Skeletal muscle satellite cell (primary cell): ENCODE measurements around the gene GAK. TPM values are rescaled to one million over a fixed set of nuclear protein-coding genes. Genes with fewer than 3 reads are reported as not detected.
"Not testable (repeated sequence)": the region's sequence is repeated elsewhere in the genome, so short reads cannot be mapped to it uniquely, and the experiment has no call there.

Source experiments
- H3K27me3 ChIP-seq: 2 replicates; pipeline ENCODE4 v1.7.0; 2013; ENCODE audit warnings: low read length; ENCODE audit not compliant: control insufficient read depth, insufficient read depth
- H3K36me3 ChIP-seq: 2 replicates; pipeline ENCODE4 v1.7.0; 2013; ENCODE audit warnings: mild to moderate bottlenecking, control low read depth, low read length; ENCODE audit not compliant: insufficient read depth
- H3K4me1 ChIP-seq: 2 replicates; pipeline ENCODE4 v1.7.0; 2013; ENCODE audit warnings: low read length; ENCODE audit not compliant: control insufficient read depth, insufficient read depth
- H3K4me2 ChIP-seq: 2 replicates; pipeline ENCODE4 v1.7.0; 2013; ENCODE audit warnings: mild to moderate bottlenecking, low read length
- H3K4me3 ChIP-seq: 2 replicates; pipeline ENCODE4 v1.7.0; 2013; ENCODE audit warnings: low read length
- H3K9ac ChIP-seq: 2 replicates; pipeline ENCODE4 v1.7.0; 2013; ENCODE audit warnings: mild to moderate bottlenecking, low read depth, low read length, moderate library complexity
- H3K9me3 ChIP-seq: replicated peaks from 2 replicates; pipeline ENCODE4 v1.7.0; 2013; ENCODE audit warnings: mild to moderate bottlenecking, control low read depth, low read length
- total RNA-seq: library from RNA; depleted of rRNA; stranded (reverse); fragments of >200 nt; gene quantifications from 2 replicates; pipeline ENCODE4 v1.2.3, GENCODE V29; 2012; rRNA removed

Gene GAK
- total RNA-seq = 55.0 and 55.9 TPM in 2 replicates

DNA sequence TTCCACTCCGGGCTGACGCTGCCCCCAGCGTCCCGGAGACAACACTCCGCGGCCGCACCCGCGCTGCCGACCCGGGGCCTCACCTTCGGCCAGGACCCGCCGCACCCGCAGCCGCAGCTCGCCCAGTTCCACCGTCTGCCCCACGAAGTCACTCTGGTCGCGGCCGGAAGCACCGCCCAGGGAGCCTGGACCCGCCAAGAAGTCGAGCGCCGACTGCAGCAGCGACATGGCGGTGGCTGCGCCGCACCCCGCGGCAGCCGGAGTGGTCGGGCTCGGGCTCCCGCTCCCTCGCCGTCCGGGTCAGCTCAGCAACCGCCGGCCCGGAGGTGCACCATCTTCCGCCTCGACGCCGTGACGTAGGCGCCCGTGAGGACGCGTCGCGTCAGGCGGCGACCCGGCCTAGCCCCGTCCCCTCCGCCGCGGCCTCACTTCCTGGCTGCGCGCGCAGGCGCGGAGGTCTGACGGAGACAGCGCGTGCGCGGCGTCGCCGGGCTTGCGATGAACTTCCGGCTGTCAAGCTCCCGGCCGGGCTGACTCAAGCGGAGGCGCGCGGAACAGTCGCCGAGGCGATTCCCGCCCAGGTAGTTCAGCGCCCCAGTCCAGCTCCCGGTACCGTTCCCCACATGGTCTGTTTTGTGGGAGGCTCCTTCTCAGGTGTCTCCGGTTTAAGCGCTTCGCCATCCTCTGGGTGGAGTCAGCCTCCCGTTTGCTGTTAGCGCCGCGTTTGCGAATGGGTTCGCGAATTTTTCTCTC lies at the start of gene GAK, which contains the start of gene TMEM175:
Gene GAK (minus strand): TSS at position 357 of the 753 bp plus-strand sequence. CDS start 129 bp downstream, at position 228.
Gene TMEM175 (plus strand): TSS at position 501 of the 753 bp plus-strand sequence. CDS start 15,280 bp downstream, outside the sequence.
- no peaks in the 10 kb centered on the region for H3K27me3 ChIP-seq
- H3K4me1 ChIP-seq = peaks cover 18% of the 10 kb centered on the region
- H3K9me3 ChIP-seq = no peaks in the 10 kb centered on the region
- H3K4me2 ChIP-seq = peak within 1 kb of the TSS; percentile 93
- H3K9ac ChIP-seq = peak within 1 kb of the TSS; percentile 99
- peak within 1 kb of the TSS; percentile 95 for H3K4me3 ChIP-seq
- H3K36me3 ChIP-seq = no peaks in the 10 kb centered on the region

DNA sequence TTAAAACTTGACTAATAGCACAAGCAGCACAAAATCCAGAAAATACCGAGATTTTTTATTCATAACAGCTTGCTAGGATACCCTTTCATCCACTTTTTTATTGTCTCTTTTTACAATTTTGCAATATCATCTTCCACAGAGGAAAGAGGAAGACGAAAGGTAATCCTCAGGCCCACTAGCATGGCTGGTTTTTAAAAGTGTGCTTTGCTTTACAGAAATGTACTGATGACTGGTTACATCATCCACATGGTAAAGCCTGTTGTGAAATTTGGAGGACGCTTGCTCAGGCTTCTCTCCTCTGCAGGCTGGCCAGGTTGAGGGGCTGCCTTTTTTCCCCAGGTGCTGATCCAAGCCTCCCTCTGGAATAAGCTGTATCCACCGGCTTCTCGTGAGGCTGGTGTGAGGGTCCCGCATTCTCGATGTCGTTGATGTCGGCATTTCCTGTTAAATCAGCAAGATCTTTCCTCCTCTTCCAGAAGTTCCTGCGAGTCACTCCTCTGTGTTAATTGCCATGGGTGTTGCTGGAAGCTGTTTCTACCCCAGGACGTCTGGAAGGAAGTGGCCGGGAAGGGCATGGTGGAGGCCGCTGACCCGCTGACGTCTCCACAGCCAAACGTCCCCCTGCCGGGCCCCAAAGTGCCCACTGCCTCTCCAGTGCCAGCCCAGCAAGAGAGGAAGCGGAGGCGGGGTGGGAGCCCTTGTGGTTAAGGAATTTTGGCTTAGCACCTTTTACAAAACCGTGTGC lies 47.0 kb upstream of the GAK start:
- H3K4me1 ChIP-seq = peaks cover 9% of the 10 kb centered on the region
- no peaks in the 10 kb centered on the region for H3K9me3 ChIP-seq
- no peak overlapping the region for H3K4me3 ChIP-seq
- H3K27me3 ChIP-seq = no peaks in the 10 kb centered on the region
- H3K9ac ChIP-seq = no peak overlapping the region
- no peaks in the 10 kb centered on the region for H3K36me3 ChIP-seq
- peak overlapping the region; percentile 34 for H3K4me2 ChIP-seq

DNA sequence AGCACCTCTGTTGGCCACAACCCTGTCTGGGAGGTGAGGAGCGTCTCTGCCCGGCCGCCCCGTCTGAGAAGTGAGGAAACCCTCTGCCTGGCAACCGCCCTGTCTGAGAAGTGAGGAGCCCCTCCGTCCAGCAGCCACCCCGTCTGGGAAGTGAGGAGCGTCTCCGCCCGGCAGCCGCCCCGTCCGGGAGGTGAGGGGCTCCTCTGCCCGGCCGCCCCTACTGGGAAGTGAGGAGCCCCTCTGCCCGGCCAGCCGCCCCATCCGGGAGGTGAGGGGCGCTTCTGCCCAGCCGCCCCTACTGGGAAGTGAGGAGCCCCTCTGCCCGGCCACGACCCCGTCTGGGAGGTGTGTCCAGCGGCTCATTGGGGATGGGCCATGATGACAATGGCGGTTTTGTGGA lies 43.9 kb upstream of the GAK start:
- H3K4me1 ChIP-seq = peaks cover 27% of the 10 kb centered on the region
- H3K9me3 ChIP-seq, H3K4me3 ChIP-seq, H3K4me2 ChIP-seq, H3K27me3 ChIP-seq, H3K9ac ChIP-seq, H3K36me3 ChIP-seq: not testable (repeated sequence)

DNA sequence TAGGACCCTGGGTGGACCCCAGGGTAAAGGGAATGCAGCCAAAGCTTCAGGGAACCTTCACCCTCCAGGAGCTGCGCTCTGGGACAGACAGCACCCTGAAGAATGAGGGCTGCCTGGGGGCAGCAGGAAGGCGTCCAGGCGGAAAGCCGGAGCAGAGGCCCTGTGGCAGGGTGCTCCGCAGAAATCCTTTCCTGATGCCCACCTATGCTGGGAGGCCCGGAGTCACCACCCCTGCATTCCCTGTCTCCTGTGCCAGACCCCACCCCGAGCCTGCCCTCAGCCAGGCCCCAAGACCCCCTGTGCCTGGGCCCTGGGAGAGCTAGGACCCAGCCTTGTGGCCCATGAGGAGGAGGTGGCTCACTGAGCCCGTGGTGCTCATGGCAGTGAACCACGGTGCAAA lies 42.6 kb upstream of the GAK start:
- Histone ChIP-seq H3K9me3 (no peaks in the 10 kb centered on the region), H3K27me3 (no peaks in the 10 kb centered on the region), H3K4me2 (no peak overlapping the region), H3K4me1 (peaks cover 27% of the 10 kb centered on the region), H3K9ac (no peak overlapping the region), H3K4me3 (no peak overlapping the region), H3K36me3 (no peaks in the 10 kb centered on the region)

DNA sequence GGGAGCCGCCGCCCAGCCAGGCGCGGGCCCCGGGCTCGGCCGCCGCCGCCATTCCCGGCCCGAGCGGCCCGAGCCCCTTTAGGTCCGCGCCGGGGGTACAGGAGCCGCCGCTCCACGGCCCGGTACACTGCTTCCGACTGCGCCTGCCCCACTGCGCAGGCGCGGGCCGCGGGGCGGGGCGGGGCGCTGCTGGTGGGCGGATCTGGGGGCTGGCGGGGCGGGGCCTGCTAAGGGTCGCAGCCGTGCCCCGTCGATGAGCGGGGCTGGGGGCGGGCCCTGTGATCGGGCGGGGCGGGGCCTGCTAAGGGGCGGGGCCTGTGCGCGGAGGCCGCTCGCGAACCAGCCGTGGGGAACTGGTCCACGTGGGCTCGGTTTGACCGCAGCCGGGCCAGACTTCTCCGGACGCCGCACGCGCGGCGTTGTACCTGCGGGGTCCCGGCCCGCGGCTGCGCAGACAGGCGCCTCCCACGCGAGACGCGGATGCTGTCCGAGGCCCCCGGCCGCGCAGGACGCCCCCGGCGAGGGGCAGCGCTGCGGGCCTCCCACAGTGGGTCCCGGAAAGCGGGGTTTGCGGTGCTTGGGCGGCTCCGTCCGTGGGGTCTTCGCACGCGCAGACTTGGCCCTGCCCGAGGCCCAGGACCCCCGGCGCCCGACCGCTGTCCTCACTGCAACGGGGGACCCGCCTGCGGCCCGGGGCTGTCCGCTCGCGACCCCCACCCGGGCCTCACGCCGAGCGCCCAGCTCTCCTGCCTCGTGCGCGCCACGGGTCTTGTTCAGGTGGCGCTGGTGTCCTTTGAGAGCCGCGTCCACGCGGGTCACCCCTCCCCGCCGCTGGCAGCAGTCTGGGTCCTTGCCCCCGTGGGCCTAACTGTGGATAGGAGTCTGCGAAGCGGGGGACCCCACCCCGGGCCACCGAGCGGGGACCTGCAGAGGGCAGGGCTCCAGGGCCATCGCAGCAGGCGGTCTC lies 41.6 kb upstream of the GAK start, which contains the start of gene DGKQ:
Gene DGKQ (minus strand): TSS at position 139 of the 967 bp plus-strand sequence. CDS start 87 bp downstream, at position 52.
- Histone ChIP-seq H3K36me3 (no peaks in the 10 kb centered on the region), H3K4me3 (peak within 1 kb of the TSS; percentile 92), H3K27me3 (no peaks in the 10 kb centered on the region), H3K4me1 (peaks cover 18% of the 10 kb centered on the region), H3K4me2 (peak within 1 kb of the TSS; percentile 99), H3K9ac (peak within 1 kb of the TSS; percentile 83), H3K9me3 (no peaks in the 10 kb centered on the region)

DNA sequence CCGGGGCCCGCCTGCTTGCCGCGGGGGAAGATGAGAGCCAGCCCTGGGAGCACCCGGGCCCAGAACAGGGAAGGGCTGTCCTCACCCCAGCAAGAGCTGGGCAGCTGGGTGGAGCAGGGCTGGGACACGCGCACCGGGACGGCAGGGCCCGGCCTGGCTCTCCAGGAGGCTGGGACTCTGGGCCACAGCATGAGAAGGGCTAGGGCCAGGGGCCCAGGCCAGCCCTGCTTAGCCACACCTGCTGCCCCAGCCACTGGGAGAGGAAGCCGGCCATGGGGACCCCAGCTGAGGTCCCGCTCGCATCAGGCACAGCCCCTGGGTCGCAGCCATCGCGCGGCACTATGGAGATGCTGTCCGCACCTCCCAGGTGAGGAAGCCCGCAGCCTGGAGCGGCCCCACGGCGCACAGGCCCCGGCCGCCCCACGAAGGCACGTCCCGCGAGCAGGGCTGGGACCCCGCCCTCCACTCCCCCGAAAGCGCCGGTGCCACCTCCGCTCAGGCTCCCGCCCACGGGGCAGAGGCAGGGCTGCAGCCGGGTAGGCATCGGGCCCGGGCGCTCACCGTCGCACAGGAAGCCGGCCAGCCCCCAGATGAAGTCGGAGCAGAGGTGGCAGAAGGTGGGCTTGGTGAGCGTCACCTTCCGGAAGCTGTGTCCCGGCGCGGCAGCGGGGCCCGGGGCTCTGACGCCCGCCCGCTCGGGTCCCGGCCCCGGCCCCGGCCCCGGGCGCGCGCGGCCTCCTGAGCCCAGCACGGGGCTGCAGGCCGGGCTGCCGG lies 40.7 kb upstream of the GAK start:
- Histone ChIP-seq H3K9ac (peak overlapping the region; percentile 83), H3K4me3 (peak overlapping the region; percentile 92), H3K4me1 (peaks cover 18% of the 10 kb centered on the region), H3K27me3 (no peaks in the 10 kb centered on the region), H3K4me2 (peak overlapping the region; percentile 99), H3K36me3 (no peaks in the 10 kb centered on the region), H3K9me3 (no peaks in the 10 kb centered on the region)

DNA sequence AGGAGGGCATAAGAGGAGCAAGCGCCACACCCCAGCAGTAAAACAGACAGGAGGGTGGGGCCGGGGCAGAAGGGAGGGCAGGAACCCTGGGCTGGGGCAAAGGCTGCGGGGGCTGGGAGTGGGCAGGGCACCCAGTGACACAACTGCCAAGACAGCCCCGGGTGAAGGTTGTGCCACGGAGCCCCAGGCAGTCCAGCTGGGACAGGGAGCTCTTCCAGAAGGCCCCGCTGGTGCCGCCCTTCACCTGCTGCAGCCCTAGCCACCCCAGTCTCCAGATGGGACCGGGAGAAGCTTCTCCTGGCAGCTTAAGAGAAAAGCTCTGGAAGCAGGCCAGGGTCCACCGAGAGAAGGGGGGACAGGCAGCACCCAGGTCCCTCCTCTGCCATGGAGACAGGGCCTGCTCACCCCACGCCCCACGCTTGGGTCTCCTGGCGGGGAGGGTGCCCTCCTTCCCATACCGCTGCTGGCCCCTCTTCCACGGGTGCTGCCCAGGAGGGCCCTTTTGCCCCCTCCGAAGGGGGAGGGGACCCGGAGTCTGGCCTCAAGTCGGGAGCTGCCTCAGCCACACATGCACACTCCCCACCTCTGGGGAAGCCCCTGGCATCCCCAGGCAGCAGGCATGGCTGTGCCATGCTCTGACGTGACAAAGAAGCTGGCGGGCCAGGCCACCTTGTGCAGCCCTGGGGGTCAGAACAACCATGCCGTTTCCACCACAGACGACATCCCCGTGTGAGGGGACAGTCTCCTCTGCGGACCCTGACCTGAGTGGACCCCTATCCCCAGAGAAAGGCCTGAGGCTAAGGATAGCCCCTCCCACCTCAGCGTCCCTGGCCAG lies 39.8 kb upstream of the GAK start:
- Histone ChIP-seq H3K36me3 (no peaks in the 10 kb centered on the region), H3K4me2 (peak overlapping the region; percentile 99), H3K4me3 (peak overlapping the region; percentile 92), H3K9ac (peak overlapping the region; percentile 83), H3K9me3 (no peaks in the 10 kb centered on the region), H3K27me3 (no peaks in the 10 kb centered on the region), H3K4me1 (peaks cover 18% of the 10 kb centered on the region)

DNA sequence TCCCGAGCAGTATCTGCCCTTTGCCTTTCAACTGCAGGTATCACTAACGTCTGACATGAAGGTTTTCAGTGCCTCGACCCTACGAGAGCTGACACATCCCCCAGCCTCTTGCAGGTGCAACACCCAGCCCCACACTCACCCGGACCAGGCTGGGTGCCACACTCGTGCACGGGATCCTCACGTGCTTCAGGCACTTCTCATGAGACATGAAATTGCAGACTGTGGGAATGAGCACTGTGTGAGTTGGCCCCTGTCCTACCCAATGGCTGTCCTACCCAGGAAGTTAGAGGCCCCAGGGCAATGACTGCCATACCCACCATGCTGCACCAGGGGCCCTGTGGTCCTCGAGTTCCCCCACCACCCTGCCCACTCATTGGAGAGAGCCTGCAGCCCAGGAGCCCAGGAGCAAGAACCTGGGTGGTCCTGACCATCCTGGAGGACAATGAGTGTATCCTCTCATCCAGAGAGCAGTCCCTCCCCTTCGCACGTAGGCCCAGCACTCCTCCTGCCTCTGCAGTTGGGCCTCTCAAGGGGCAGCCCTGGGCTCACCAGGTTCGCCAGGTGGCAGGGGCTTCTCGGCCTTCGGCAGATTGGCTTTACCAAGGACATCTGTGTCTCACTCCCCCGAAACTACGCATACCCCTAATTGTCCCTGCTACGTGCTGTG lies 38.9 kb upstream of the GAK start:
- Histone ChIP-seq H3K36me3 (peaks cover 3% of the 10 kb centered on the region), H3K4me3 (no peak overlapping the region), H3K9me3 (no peaks in the 10 kb centered on the region), H3K4me1 (peaks cover 18% of the 10 kb centered on the region), H3K9ac (no peak overlapping the region), H3K27me3 (no peaks in the 10 kb centered on the region), H3K4me2 (no peak overlapping the region)

DNA sequence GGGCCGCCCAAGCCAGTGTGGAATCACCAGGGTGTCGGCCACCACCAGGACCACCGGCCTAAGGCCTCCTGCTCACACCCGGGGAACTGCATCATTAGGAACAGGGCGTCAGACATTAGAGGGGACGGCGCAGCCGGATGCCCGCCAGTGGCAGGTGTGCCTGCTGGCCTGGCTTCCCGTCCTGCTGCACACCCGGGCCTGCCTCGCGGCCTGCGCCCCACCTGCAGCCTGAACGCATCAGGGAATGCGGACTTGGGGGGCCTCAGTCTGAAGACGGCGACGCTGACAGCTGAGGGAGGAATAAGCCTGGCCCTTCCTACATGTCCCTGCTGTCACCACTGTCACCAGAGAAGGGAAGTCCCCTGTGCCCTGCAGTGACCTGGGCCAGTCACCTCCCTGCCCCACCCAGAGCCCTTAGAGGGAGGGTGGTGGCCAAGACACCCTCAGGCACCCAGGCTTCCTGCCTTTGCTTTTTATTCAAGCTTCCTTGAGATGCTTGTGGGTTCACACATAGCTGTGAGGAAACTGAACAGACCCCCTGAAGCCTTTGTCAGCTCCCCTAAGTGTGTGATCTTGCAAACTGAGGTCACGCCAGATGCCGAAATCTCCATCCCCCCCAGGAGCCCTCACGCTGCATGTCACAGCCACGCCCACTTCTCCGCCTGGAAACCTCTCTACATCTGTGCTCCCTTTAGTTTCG lies 38.1 kb upstream of the GAK start:
- Histone ChIP-seq H3K36me3 (peaks cover 9% of the 10 kb centered on the region), H3K4me3 (no peak overlapping the region), H3K9ac (no peak overlapping the region), H3K9me3 (no peaks in the 10 kb centered on the region), H3K4me2 (no peak overlapping the region), H3K27me3 (no peaks in the 10 kb centered on the region), H3K4me1 (peaks cover 18% of the 10 kb centered on the region)
